Thyroid gland (tissue), 4 donors: ENCODE measurements around the gene DCANP1. TPM values are rescaled to one million over a fixed set of nuclear protein-coding genes. Genes with fewer than 3 reads are reported as not detected.

Source experiments
- DNase-seq, 2 donors: peaks; one replicate each; pipeline ENCODE4 v3.0.0-alpha.2; 2019
- H3K27ac ChIP-seq, 3 donors: fragments of 200-600 bp; sonication (generic); 1 replicate in 2 of 3; 2 replicates in 1 of 3; pipeline ENCODE4 v1.5.1; 2016 to 2019; ENCODE audit warnings: mild to moderate bottlenecking in 1 of 3, moderate library complexity in 1 of 3
- H3K27me3 ChIP-seq: fragments of 200-600 bp; sonication (generic); one replicate; pipeline ENCODE4 v1.5.1; 2019
- H3K36me3 ChIP-seq, 2 donors: fragments of 200-600 bp; sonication (generic); one replicate each; pipeline ENCODE4 v1.5.1; 2016 to 2019
- H3K4me1 ChIP-seq, 2 donors: fragments of 200-600 bp; sonication (generic); one replicate each; pipeline ENCODE4 v1.5.1; 2017 to 2019
- H3K4me3 ChIP-seq, 3 donors: fragments of 200-600 bp; sonication (generic); replicated peaks in 1 of 3; 1 replicate in 2 of 3; 2 replicates in 1 of 3; pipeline ENCODE4 v1.5.1; 2016; ENCODE audit warnings: mild to moderate bottlenecking in 1 of 3
- H3K9me3 ChIP-seq: fragments of 200-600 bp; sonication (generic); one replicate; pipeline ENCODE4 v1.5.1; 2017
- CTCF ChIP-seq, 6 experiments: fragments of 200-600 bp in 3 of 6; fragments of 450-650 bp in 3 of 6; sonication (generic) in 3 of 6; IDR thresholded peaks; one replicate each; pipeline ENCODE4 v1.5.1; 2016 to 2019; ENCODE audit warnings: antibody characterized with exemption in 6 of 6, mild to moderate bottlenecking in 2 of 6, inconsistent platforms in 1 of 6, moderate library complexity in 1 of 6
- POLR2A ChIP-seq, 2 donors: fragments of 450-650 bp; IDR thresholded peaks; one replicate each; pipeline ENCODE4 v1.6.1; 2017; ENCODE audit warnings: antibody characterized with exemption in 2 of 2, mild to moderate bottlenecking in 2 of 2, moderate library complexity in 1 of 2
- WGBS, 2 donors: methylation state at CpG; one replicate each; pipeline ENCODE4 v1.1.5; 2017; 5-methylcytosine and 5-hydroxymethylcytosine counted together
- intact Hi-C: fragments of 100-400 bp; cut with DNase I; formaldehyde crosslinking; loops from one replicate; pipeline ENCODE4 v1.15.1; 2023
- total RNA-seq, 4 donors: library from RNA; depleted of rRNA; stranded (reverse); fragments of >200 nt; gene quantifications; one replicate each; pipeline ENCODE4 v1.2.3, GENCODE V29; 2016

The DCANP1 gene
- total RNA-seq, 4 donors from 2014 or later = not detected

DNA sequence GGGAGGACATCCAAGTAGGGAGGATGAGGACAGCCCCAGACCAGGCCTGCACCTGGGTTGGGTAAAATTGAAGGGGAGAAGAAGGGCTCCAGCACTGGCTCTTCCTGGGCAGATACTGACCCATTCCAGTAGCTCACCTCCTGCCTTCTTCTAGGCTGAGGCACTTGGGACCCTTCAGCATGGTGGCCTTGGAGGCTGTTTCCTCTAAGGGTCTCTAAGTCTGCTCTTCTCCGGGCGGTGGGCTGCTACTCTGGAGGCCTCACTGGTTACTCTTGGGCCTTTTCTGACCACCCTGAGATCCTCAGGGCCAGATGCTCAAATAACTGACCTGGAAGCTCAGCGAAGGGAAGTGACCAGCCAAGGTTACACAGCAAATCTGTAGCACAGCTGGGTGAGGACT lies 7.8 kb upstream of the DCANP1 start:
- Histone ChIP-seq H3K4me3 (no peak overlapping the region), H3K27me3 (no peaks in the 10 kb centered on the region), H3K27ac (no peak overlapping the region), H3K36me3 (no peaks in the 10 kb centered on the region), H3K4me1 (peaks cover 0 to 6% of the 10 kb centered on the region in 2 donors), H3K9me3 (no peaks in the 10 kb centered on the region)
- 92 to 100% methylated on average over 2 to 3 of the region's 3 CpGs for WGBS, 2 donors
- DNase-seq = no peak
- no peak for TF ChIP-seq POLR2A (IDR thresholded peaks at IDR 0.05)
- TF ChIP-seq CTCF (IDR thresholded peaks at IDR 0.05) = no peak
- intact Hi-C loops = no loop called here

GRCh38 chr5:135453613-135454012 lies 6.5 kb upstream of the DCANP1 start:
- H3K4me1 ChIP-seq = peaks cover 0 to 1% of the 10 kb centered on the region in 2 donors
- intact Hi-C loops = no loop called here
- WGBS, 2 donors = 86 to 91% methylated on average over 4 of the region's 4 CpGs
- H3K4me3 ChIP-seq = no peak overlapping the region
- H3K36me3 ChIP-seq = no peaks in the 10 kb centered on the region
- H3K27ac ChIP-seq = no peak overlapping the region
- DNase-seq = no peak
- TF ChIP-seq POLR2A (IDR thresholded peaks at IDR 0.05) = no peak
- TF ChIP-seq CTCF (IDR thresholded peaks at IDR 0.05) = no peak
- no peaks in the 10 kb centered on the region for H3K27me3 ChIP-seq
- H3K9me3 ChIP-seq = no peaks in the 10 kb centered on the region

DNA sequence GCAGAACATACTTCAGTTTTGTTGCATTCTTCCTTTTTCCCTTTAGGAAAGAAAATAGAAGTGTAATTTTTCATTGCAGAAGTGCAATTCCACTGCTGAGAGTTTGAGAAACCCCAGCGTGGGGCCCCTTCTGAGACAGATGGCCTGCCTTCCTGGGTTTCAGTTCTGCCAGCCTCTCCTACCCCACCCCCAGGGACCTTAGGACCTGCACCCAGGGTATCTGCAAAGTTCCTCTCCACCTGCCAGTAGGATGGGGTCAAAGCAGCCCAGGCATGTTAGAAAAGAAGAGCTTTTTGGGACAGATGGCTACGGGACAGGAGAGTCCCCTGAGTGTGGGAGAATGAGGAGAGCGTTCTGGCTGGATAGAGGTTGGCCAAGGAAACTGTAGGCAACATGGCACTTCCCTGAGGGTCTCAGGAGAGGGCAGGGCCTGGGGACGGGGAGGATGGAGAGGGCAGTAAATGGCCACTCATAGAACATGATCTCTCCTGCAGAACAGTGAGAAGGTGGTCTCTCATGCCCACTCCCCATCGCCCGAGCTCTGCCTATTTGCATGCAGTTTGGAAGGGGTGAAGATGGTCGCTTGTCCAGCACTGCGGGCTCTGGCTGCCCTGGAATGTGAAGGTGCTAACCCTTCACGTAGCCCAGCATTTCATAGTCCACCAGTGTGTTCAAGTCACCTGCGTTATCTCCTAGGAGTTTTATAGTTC lies 5.3 kb upstream of the DCANP1 start, which contains the start of gene TIFAB:
TIFAB (minus strand) TSS at position 31 of the 710 bp plus-strand sequence. CDS start 2,412 bp downstream, outside the sequence.
- Histone ChIP-seq H3K36me3 (no peaks in the 10 kb centered on the region), H3K27ac (no peak within 1 kb of the TSS), H3K4me3 (no peak within 1 kb of the TSS), H3K9me3 (no peaks in the 10 kb centered on the region), H3K4me1 (no peaks in the 10 kb centered on the region), H3K27me3 (no peaks in the 10 kb centered on the region)
- no peak for DNase-seq
- TF ChIP-seq POLR2A (IDR thresholded peaks at IDR 0.05) (no peak), CTCF (IDR thresholded peaks at IDR 0.05) (no peak)
- intact Hi-C loops = no loop called here
- 85 to 91% methylated on average over 10 of the region's 10 CpGs for WGBS, 2 donors

GRCh38 chr5:135451581-135452320 lies 4.6 kb upstream of the DCANP1 start:
- TF ChIP-seq CTCF (IDR thresholded peaks at IDR 0.05) = no peak
- TF ChIP-seq POLR2A (IDR thresholded peaks at IDR 0.05) = no peak
- Histone ChIP-seq H3K4me1 (no peaks in the 10 kb centered on the region), H3K4me3 (no peak overlapping the region), H3K27me3 (no peaks in the 10 kb centered on the region), H3K9me3 (no peaks in the 10 kb centered on the region), H3K36me3 (no peaks in the 10 kb centered on the region), H3K27ac (no peak overlapping the region)
- no peak for DNase-seq
- WGBS, 2 donors = 69 to 76% methylated on average over 17 of the region's 17 CpGs
- intact Hi-C loops = no loop called here

DNA sequence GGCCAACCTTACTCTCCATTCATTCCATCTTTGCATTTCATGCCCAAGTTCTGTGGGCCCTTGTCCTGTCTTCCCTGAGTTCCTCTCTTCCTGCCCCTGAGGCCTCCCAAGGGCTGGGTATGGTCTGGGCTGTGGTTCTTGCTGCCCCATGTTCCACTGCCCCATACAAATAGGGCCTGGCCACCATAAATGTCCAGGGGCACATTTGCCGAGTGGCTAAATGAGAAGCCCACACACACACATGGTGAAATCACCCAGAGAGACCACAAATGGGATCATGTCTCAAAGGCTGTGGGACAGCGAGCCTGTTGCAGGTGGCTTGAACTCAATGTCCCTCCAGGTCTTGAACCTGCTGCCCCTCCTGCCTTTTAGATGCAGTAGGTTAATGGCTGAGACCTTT lies 3.8 kb upstream of the DCANP1 start:
- no peaks in the 10 kb centered on the region for H3K36me3 ChIP-seq
- H3K4me3 ChIP-seq = no peak overlapping the region
- H3K27me3 ChIP-seq = no peaks in the 10 kb centered on the region
- no peaks in the 10 kb centered on the region for H3K4me1 ChIP-seq
- WGBS, 2 donors = 90 to 91% methylated on average over 2 of the region's 2 CpGs
- intact Hi-C loops = no loop called here
- DNase-seq = no peak
- no peaks in the 10 kb centered on the region for H3K9me3 ChIP-seq
- TF ChIP-seq CTCF (IDR thresholded peaks at IDR 0.05) (no peak), POLR2A (IDR thresholded peaks at IDR 0.05) (no peak)
- no peak overlapping the region for H3K27ac ChIP-seq
